OCI-LY1 (cell line): ENCODE results near the gene ATG9B.

Experiments
- H2AFZ ChIP-seq: fragments of 200-600 bp; sonication (generic), shearing (Covaris generic); 2 replicates; pipeline ENCODE4 v1.6.0; 2014; ENCODE audit warnings: antibody characterized with exemption, mild to moderate bottlenecking, low read length
- H3F3A ChIP-seq: fragments of 200-600 bp; sonication (generic), shearing (Covaris generic); 2 replicates; pipeline ENCODE4 v1.6.0; 2014; ENCODE audit warnings: mild to moderate bottlenecking, antibody characterized with exemption, low read length, moderate library complexity; ENCODE audit not compliant: insufficient read depth
- H3K27ac ChIP-seq: fragments of 200-600 bp; sonication (generic); 2 replicates; pipeline ENCODE4 v1.5.1; 2014; ENCODE audit warnings: low read length, mixed run types, mild to moderate bottlenecking, low read depth; ENCODE audit not compliant: poor library complexity, severe bottlenecking
- H3K27me3 ChIP-seq: fragments of 200-600 bp; sonication (generic); 2 replicates; pipeline ENCODE4 v1.6.0; 2014; ENCODE audit warnings: antibody characterized with exemption, mild to moderate bottlenecking, low read length, moderate library complexity; ENCODE audit not compliant: insufficient read depth
- H3K36me3 ChIP-seq: fragments of 200-600 bp; sonication (generic); 2 replicates; pipeline ENCODE4 v1.6.1; 2014; ENCODE audit warnings: mild to moderate bottlenecking, antibody characterized with exemption, low read length, moderate library complexity, mixed read lengths; ENCODE audit not compliant: insufficient read depth
- H3K4me1 ChIP-seq: fragments of 200-600 bp; sonication (generic); 2 replicates; pipeline ENCODE4 v1.5.1; 2014; ENCODE audit warnings: mild to moderate bottlenecking, low read length, moderate library complexity; ENCODE audit not compliant: insufficient read depth, severe bottlenecking
- H3K4me2 ChIP-seq: fragments of 200-600 bp; sonication (generic), shearing (Covaris generic); 2 replicates; pipeline ENCODE4 v1.6.1; 2014; ENCODE audit warnings: low read length
- H3K4me3 ChIP-seq: fragments of 200-600 bp; sonication (generic); 2 replicates; pipeline ENCODE4 v1.5.1; 2014; ENCODE audit warnings: low read length, low read depth, mild to moderate bottlenecking, mixed read lengths; ENCODE audit not compliant: poor library complexity, severe bottlenecking
- H3K79me2 ChIP-seq: fragments of 200-600 bp; shearing (Covaris generic); 2 replicates; pipeline ENCODE4 v1.6.1; 2016; ENCODE audit warnings: mixed run types, low read length, mixed read lengths; ENCODE audit not compliant: insufficient read depth
- H3K9ac ChIP-seq: fragments of 200-600 bp; sonication (generic), shearing (Covaris generic); 2 replicates; pipeline ENCODE4 v1.6.1; 2014; ENCODE audit warnings: mild to moderate bottlenecking, low read length, mixed read lengths
- H3K9me2 ChIP-seq: fragments of 200-600 bp; sonication (generic), shearing (Covaris generic); 2 replicates; pipeline ENCODE4 v1.6.1; 2014; ENCODE audit warnings: low read depth, mild to moderate bottlenecking, low read length, mixed read lengths
- H3K9me3 ChIP-seq: fragments of 200-600 bp; shearing (Covaris generic); 2 replicates; pipeline ENCODE4 v1.6.1; 2014; ENCODE audit warnings: low read length, mixed read lengths
- H4K20me1 ChIP-seq: fragments of 200-600 bp; sonication (generic), shearing (Covaris generic); 2 replicates; pipeline ENCODE4 v1.6.0; 2016; ENCODE audit warnings: mild to moderate bottlenecking, low read length; ENCODE audit not compliant: insufficient read depth
- CTCF ChIP-seq: fragments of 200-600 bp; sonication (generic), shearing (Covaris generic); IDR thresholded peaks from 2 replicates; pipeline ENCODE4 v1.5.1; 2017; ENCODE audit warnings: mild to moderate bottlenecking, antibody characterized with exemption, low read length, moderate library complexity, mixed read lengths
- EZH2 ChIP-seq: fragments of 200-600 bp; sonication (generic), shearing (Covaris generic); IDR thresholded peaks from 2 replicates; pipeline ENCODE4 v1.8.0; 2017; ENCODE audit warnings: borderline replicate concordance, mixed run types, mild to moderate bottlenecking, antibody characterized with exemption, low read length, moderate library complexity, mixed read lengths

Gene ATG9B

GRCh38 chr7:150992833-150993302 lies 31.4 kb downstream of the ATG9B start:
- no peaks in the 10 kb centered on the region for H3K79me2 ChIP-seq
- no peak overlapping the region for H2AFZ ChIP-seq
- TF ChIP-seq EZH2 (no peak), CTCF (no peak)
- no peak overlapping the region for H3K9ac ChIP-seq
- no peak overlapping the region for H3K4me2 ChIP-seq
- no peaks in the 10 kb centered on the region for H4K20me1 ChIP-seq
- H3K4me3 ChIP-seq: no peak overlapping the region
- no peaks in the 10 kb centered on the region for H3F3A ChIP-seq
- H3K4me1 ChIP-seq: peaks cover 5% of the 10 kb centered on the region
- H3K27me3 ChIP-seq: peaks cover 21% of the 10 kb centered on the region; the same call in 1 of the 2 replicates
- H3K27ac ChIP-seq: no peak overlapping the region
- H3K36me3 ChIP-seq: no peaks in the 10 kb centered on the region; the same call in 1 of the 2 replicates
- no peaks in the 10 kb centered on the region for H3K9me2 ChIP-seq
- H3K9me3 ChIP-seq: peaks cover 4% of the 10 kb centered on the region; the same call in 1 of the 2 replicates

- no peak for TF ChIP-seq EZH2
- no peak for TF ChIP-seq CTCF
These were observed 32.1 kb downstream of the ATG9B start for GRCh38 chr7:150992051-150992640.

GRCh38 chr7:150990416-150991186 lies 33.7 kb downstream of the ATG9B start, which contains the start of gene NOS3:
NOS3 (plus strand) TSS chr7:150991017; CDS start chr7:150993804, 2,787 bp downstream.
- no peaks in the 10 kb centered on the region for H3F3A ChIP-seq
- no peaks in the 10 kb centered on the region for H3K9me2 ChIP-seq
- peaks cover 4% of the 10 kb centered on the region; the same call in 1 of the 2 replicates for H3K9me3 ChIP-seq
- H3K9ac ChIP-seq: no peak within 1 kb of the TSS
- peaks cover 5% of the 10 kb centered on the region for H3K4me1 ChIP-seq
- no peak within 1 kb of the TSS for H3K4me3 ChIP-seq
- no peaks in the 10 kb centered on the region for H3K79me2 ChIP-seq
- no peak within 1 kb of the TSS for H3K27ac ChIP-seq
- H2AFZ ChIP-seq: no peak within 1 kb of the TSS
- peaks cover 21% of the 10 kb centered on the region; the same call in 1 of the 2 replicates for H3K27me3 ChIP-seq
- H3K4me2 ChIP-seq: no peak within 1 kb of the TSS
- H4K20me1 ChIP-seq: no peaks in the 10 kb centered on the region
- TF ChIP-seq EZH2: no peak
- TF ChIP-seq CTCF: no peak
- no peaks in the 10 kb centered on the region; the same call in 1 of the 2 replicates for H3K36me3 ChIP-seq

More at GRCh38 chr7:150992051-150992640, 32.1 kb downstream of the ATG9B start:
- H3K27me3 ChIP-seq: peaks cover 21% of the 10 kb centered on the region; the same call in 1 of the 2 replicates
- H3K79me2 ChIP-seq: no peaks in the 10 kb centered on the region
- H3K4me1 ChIP-seq: peaks cover 5% of the 10 kb centered on the region
- no peak overlapping the region for H3K4me2 ChIP-seq
- H2AFZ ChIP-seq: no peak overlapping the region
- H3F3A ChIP-seq: no peaks in the 10 kb centered on the region
- no peaks in the 10 kb centered on the region for H4K20me1 ChIP-seq
- no peak overlapping the region for H3K4me3 ChIP-seq
- no peak overlapping the region for H3K27ac ChIP-seq
- H3K9me2 ChIP-seq: no peaks in the 10 kb centered on the region
- H3K9me3 ChIP-seq: peaks cover 4% of the 10 kb centered on the region; the same call in 1 of the 2 replicates
- no peak overlapping the region for H3K9ac ChIP-seq
- H3K36me3 ChIP-seq: no peaks in the 10 kb centered on the region; the same call in 1 of the 2 replicates
